Smooth muscle cell (in vitro differentiated cells): Measurements from ENCODE around the gene SEC14L3. TPM values are rescaled to one million over a fixed set of nuclear protein-coding genes. Genes with fewer than 3 reads are reported as not detected.

ENCODE experiments used
- DNase-seq: peaks from one replicate; lab custom pipeline; 2025; ENCODE audit not compliant: unreplicated experiment; lab: John Stamatoyannopoulos, UW
- H2AFZ ChIP-seq: fragments of 200-600 bp; sonication (generic); 2 replicates; pipeline ENCODE4 v1.6.0; 2016; ENCODE audit warnings: antibody characterized with exemption, low read depth, mild to moderate bottlenecking
- H3F3A ChIP-seq: fragments of 200-600 bp; sonication (generic); 2 replicates; pipeline ENCODE4 v1.6.0; 2017; ENCODE audit warnings: antibody characterized with exemption, low read depth
- H3K27ac ChIP-seq: fragments of 200-600 bp; sonication (generic); 2 replicates; pipeline ENCODE4 v1.5.1; 2016; ENCODE audit warnings: low read depth, mild to moderate bottlenecking
- H3K27me3 ChIP-seq: fragments of 200-600 bp; sonication (generic); 2 replicates; pipeline ENCODE4 v1.6.1; 2016; ENCODE audit warnings: low read depth, mild to moderate bottlenecking
- H3K36me3 ChIP-seq: fragments of 200-600 bp; sonication (generic); 2 replicates; pipeline ENCODE4 v1.5.1; 2016; ENCODE audit warnings: low read depth
- H3K4me1 ChIP-seq: fragments of 200-600 bp; sonication (generic); 2 replicates; pipeline ENCODE4 v1.5.1; 2016; ENCODE audit warnings: low read depth
- H3K4me2 ChIP-seq: fragments of 200-600 bp; sonication (generic); 2 replicates; pipeline ENCODE4 v1.6.0; 2016; ENCODE audit warnings: mild to moderate bottlenecking
- H3K4me3 ChIP-seq: fragments of 200-600 bp; sonication (generic); 2 replicates; pipeline ENCODE4 v1.5.1; 2016; ENCODE audit warnings: mild to moderate bottlenecking
- H3K79me2 ChIP-seq: fragments of 200-600 bp; sonication (generic); 2 replicates; pipeline ENCODE4 v1.6.0; 2016; ENCODE audit warnings: low read depth, mild to moderate bottlenecking
- H3K9ac ChIP-seq: fragments of 200-600 bp; sonication (generic); 2 replicates; pipeline ENCODE4 v1.6.0; 2016; ENCODE audit warnings: low read depth
- H3K9me3 ChIP-seq: fragments of 200-600 bp; sonication (generic); replicated peaks from 2 replicates; pipeline ENCODE4 v1.5.1; 2016; ENCODE audit warnings: low read depth
- H4K20me1 ChIP-seq: fragments of 200-600 bp; sonication (generic); 2 replicates; pipeline ENCODE4 v1.6.0; 2016; ENCODE audit warnings: low read depth
- WGBS: methylation state at CpG from one replicate; pipeline ENCODE4 v1.1.7; 2016; ENCODE audit warnings: low lambda C conversion rate; 5-methylcytosine and 5-hydroxymethylcytosine counted together
- polyA plus RNA-seq: library from polyadenylated mRNA; unstranded; fragments of >200 nt; fragmentation: Nextera tagmentation; extraction: Ambion mirVana; gene quantifications from 2 replicates; pipeline ENCODE4 v1.2.1, GENCODE V29; 2016
- total RNA-seq: library from RNA; depleted of rRNA; stranded (reverse); fragments of >200 nt; gene quantifications from 2 replicates; pipeline ENCODE4 v1.2.3, GENCODE V29; 2014
- TF ChIP-seq, protein P1 (sequence below): fragments of 200-600 bp; sonication (generic); IDR thresholded peaks from 2 replicates; pipeline ENCODE4 v1.5.1; 2017; ENCODE audit warnings: borderline replicate concordance, mild to moderate bottlenecking, antibody characterized with exemption; ENCODE audit not compliant: insufficient read depth, poor library complexity, severe bottlenecking

The SEC14L3 gene
- total and polyA plus RNA-seq, 2 experiments from 2014 or later: not detected

DNA sequence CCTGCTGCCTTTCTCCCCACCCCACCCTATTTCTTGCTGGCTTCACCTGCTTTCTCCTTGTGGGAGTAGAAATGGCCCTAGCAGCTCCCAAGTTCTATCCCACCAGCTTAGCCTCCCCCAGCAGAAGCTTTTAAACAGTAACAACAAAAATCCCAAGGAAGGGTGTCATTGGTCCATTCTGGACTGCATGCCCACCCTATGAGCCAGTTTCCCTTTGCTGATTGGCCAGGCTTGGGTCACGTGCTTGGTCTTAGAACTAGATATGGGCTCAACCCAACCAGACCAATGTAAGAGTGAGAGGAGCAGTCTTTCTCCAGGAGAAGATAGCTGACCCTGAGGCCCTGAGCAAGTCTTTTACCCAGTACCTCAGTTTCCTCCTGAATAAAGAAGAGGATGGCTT lies 43.9 kb downstream of the SEC14L3 start:
- Histone ChIP-seq H3K79me2 (no peaks in the 10 kb centered on the region), H3K9me3 (no peaks in the 10 kb centered on the region), H3K36me3 (no peaks in the 10 kb centered on the region), H3K4me1 (peaks cover 3% of the 10 kb centered on the region), H3K27ac (no peak overlapping the region), H4K20me1 (no peaks in the 10 kb centered on the region), H3K4me3 (no peak overlapping the region), H3K4me2 (no peak overlapping the region), H2AFZ (no peak overlapping the region), H3K9ac (no peak overlapping the region), H3F3A (peaks cover 8% of the 10 kb centered on the region), H3K27me3 (no peaks in the 10 kb centered on the region)
- whole genome bisulfite sequencing: 96% methylated on average over 1 of the region's 1 CpG
- no peak for DNase-seq
- TF ChIP-seq, protein P1, sequence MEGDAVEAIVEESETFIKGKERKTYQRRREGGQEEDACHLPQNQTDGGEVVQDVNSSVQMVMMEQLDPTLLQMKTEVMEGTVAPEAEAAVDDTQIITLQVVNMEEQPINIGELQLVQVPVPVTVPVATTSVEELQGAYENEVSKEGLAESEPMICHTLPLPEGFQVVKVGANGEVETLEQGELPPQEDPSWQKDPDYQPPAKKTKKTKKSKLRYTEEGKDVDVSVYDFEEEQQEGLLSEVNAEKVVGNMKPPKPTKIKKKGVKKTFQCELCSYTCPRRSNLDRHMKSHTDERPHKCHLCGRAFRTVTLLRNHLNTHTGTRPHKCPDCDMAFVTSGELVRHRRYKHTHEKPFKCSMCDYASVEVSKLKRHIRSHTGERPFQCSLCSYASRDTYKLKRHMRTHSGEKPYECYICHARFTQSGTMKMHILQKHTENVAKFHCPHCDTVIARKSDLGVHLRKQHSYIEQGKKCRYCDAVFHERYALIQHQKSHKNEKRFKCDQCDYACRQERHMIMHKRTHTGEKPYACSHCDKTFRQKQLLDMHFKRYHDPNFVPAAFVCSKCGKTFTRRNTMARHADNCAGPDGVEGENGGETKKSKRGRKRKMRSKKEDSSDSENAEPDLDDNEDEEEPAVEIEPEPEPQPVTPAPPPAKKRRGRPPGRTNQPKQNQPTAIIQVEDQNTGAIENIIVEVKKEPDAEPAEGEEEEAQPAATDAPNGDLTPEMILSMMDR: no peak

DNA sequence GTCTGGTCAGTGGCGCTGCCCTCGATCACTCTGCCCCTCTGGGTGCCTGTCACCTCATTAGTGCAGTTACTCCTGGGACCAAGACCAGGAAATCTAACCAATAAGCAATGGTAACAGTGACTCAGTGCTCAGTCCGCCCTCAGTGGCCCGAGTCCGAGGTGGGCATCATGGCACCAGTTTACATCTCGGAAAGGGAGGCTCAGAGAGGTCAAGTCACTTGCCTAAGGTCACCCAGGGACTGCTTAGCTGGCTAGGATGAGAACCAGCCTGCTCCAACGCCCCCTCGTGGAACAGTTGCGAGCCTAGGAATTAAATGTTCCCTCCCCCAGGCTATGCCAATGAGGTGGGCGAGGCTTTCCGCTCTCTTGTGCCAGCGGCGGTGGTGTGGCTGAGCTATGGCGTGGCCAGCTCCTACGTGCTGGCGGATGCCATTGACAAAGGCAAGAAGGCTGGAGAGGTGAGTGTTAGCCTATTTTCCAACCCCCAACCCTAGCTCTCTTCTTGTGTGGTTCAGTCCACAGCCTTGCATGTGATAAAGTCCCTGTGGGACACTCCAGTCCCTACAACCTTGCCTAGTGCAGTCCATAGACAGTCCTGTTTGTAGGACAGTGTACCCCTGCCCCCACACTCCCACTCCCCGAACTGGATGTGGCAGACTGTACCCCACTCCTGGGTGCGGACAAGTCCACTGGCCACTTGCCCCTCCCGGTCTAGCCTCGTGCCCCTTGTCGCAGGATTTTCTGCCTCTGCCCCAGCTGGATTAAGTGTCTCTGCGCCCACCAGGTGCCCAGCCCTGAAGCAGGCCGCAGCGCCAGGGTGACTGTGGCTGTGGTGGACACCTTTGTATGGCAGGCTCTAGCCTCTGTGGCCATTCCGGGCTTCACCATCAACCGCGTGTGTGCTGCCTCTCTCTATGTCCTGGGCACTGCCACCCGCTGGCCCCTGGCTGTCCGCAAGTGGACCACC lies 45.1 kb downstream of the SEC14L3 start:
- Histone ChIP-seq H4K20me1 (no peaks in the 10 kb centered on the region), H3K4me2 (peak overlapping the region; percentile 87), H3K36me3 (no peaks in the 10 kb centered on the region), H3K9ac (peak overlapping the region; percentile 16), H3K4me3 (peak overlapping the region; percentile 57), H3F3A (peaks cover 16% of the 10 kb centered on the region), H2AFZ (no peak overlapping the region), H3K79me2 (no peaks in the 10 kb centered on the region), H3K27me3 (no peaks in the 10 kb centered on the region), H3K27ac (peak overlapping the region; percentile 98), H3K9me3 (no peaks in the 10 kb centered on the region), H3K4me1 (peaks cover 13% of the 10 kb centered on the region)
- DNase-seq: peak; percentile 36
- TF ChIP-seq, protein P1: peak; percentile 58
- 56% methylated on average over 29 of the region's 29 CpGs for WGBS

DNA sequence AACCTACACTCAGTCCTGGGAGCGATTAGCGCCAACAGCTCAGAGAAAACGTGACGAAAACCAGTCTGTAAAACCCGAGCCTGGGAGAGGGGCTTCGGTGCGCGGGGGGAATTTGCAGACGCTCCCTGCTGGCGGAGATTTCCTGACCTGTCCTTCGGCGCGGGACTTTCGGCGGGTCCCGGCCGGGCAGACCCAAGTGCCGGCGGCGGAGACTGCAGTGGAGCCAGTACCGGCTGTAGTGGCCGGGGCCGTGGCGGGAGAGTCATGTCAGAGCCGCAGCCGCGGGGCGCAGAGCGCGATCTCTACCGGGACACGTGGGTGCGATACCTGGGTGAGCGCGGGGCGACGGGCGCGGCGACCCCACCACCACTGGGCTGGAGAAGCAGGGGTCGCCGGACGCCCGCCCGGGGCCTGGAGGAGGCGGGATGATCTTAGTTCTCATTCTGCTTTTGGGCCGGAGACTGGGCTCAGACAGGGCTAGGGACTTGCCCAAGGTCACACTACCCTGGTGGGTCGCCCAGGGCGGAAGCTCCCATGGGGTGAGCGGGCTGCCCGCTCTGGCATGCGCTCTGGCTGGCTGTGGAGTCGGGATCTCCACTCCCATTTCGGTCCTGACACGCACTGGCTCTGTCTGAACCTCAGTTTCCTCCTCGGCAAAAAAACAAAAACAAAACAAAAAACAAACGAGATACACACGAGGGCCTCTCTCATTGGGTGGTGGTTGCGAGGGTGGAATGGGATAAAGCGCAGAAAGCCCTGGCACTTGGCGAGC lies 46.0 kb downstream of the SEC14L3 start, which contains the start of gene MTFP1:
Gene MTFP1, plus strand, starts transcription at position 153 of the 772 bp plus-strand sequence. Its CDS starts 112 bp downstream, at position 265.
- H3K27me3 ChIP-seq: no peaks in the 10 kb centered on the region
- peak within 1 kb of the TSS; percentile 98 for H3K27ac ChIP-seq
- no peaks in the 10 kb centered on the region for H3K36me3 ChIP-seq
- peak within 1 kb of the TSS; percentile 87 for H3K4me2 ChIP-seq
- 2% methylated on average over 61 of the region's 61 CpGs for WGBS
- peak within 1 kb of the TSS; percentile 16 for H3K9ac ChIP-seq
- peak; percentile 40 for DNase-seq
- H3K4me1 ChIP-seq: peaks cover 21% of the 10 kb centered on the region
- peak within 1 kb of the TSS; percentile 57 for H3K4me3 ChIP-seq
- no peaks in the 10 kb centered on the region for H4K20me1 ChIP-seq
- H3K79me2 ChIP-seq: no peaks in the 10 kb centered on the region
- peak within 1 kb of the TSS; percentile 53 for H2AFZ ChIP-seq
- TF ChIP-seq, protein P1: no peak
- H3F3A ChIP-seq: peaks cover 20% of the 10 kb centered on the region
- no peaks in the 10 kb centered on the region for H3K9me3 ChIP-seq
